ENCODE measurements around the gene DCTN1.

- TF ChIP-seq CTCF (IDR thresholded peaks at IDR 0.05) (no peak), EZH2 (IDR thresholded peaks at IDR 0.05) (no peak), EZH2phosphoT487 (IDR thresholded peaks at IDR 0.05) (no peak)
Observed at GRCh38 chr2:74424995-74425406, 44.9 kb upstream of the DCTN1 start.
